SK-N-SH treated with all-trans-retinoic acid at 6 μM for 48 hours (cell line): ENCODE measurements around the gene COL4A1.

Experiments used
- ATAC-seq: fragments of 200-7000 bp; cut with Tn5 transposase; 3 replicates; pipeline ENCODE4 v1.9.1; 2020; ENCODE audit warnings: mild to moderate bottlenecking, moderate library complexity
- ARNTL ChIP-seq: fragments of 450-650 bp; formaldehyde crosslinking; IDR thresholded peaks from 2 replicates; pipeline ENCODE4 v1.5.0; 2020; ENCODE audit warnings: low read depth, mild to moderate bottlenecking, moderate library complexity, borderline replicate concordance
- BACH2 ChIP-seq: fragments of 250-450 bp; sonication (Bioruptor Pico); IDR thresholded peaks from 2 replicates; pipeline ENCODE4 v1.9.0; 2021; ENCODE audit warnings: mild to moderate bottlenecking, borderline replicate concordance
- CREB5 ChIP-seq: fragments of 250-450 bp; sonication (Bioruptor Pico); IDR thresholded peaks from 2 replicates; pipeline ENCODE4 v1.5.1; 2020; ENCODE audit warnings: low read depth, mild to moderate bottlenecking, moderate library complexity
- CSDC2 ChIP-seq: fragments of 250-450 bp; sonication (Bioruptor Pico); IDR thresholded peaks from 2 replicates; pipeline ENCODE4 v1.5.0; 2020; ENCODE audit warnings: mild to moderate bottlenecking, moderate library complexity
- ISL1 ChIP-seq: fragments of 250-450 bp; sonication (Bioruptor Pico); IDR thresholded peaks from 2 replicates; pipeline ENCODE4 v2.1.2; 2022; ENCODE audit warnings: mild to moderate bottlenecking, moderate library complexity
- PPARA ChIP-seq: fragments of 250-450 bp; sonication (Bioruptor Pico); IDR thresholded peaks from 2 replicates; pipeline ENCODE4 v1.5.0; 2020; ENCODE audit warnings: mild to moderate bottlenecking, borderline replicate concordance
- SNAI2 ChIP-seq: fragments of 250-450 bp; sonication (Bioruptor Pico); IDR thresholded peaks from 2 replicates; pipeline ENCODE4 v1.5.0; 2020; ENCODE audit warnings: mild to moderate bottlenecking, moderate library complexity
- TOX ChIP-seq: fragments of 250-450 bp; sonication (Bioruptor Pico); IDR thresholded peaks from 2 replicates; pipeline ENCODE4 v1.8.0; 2021; ENCODE audit warnings: mild to moderate bottlenecking, moderate library complexity, borderline replicate concordance
- ZC3H10 ChIP-seq: fragments of 250-450 bp; sonication (Bioruptor Pico); IDR thresholded peaks from 2 replicates; pipeline ENCODE4 v1.5.1; 2021; ENCODE audit warnings: mild to moderate bottlenecking, moderate library complexity
- ZFP3 ChIP-seq: fragments of 250-450 bp; sonication (Bioruptor Pico); IDR thresholded peaks from 2 replicates; pipeline ENCODE4 v1.5.0; 2020; ENCODE audit warnings: mild to moderate bottlenecking, moderate library complexity
- ZNF565 ChIP-seq: fragments of 450-650 bp; formaldehyde crosslinking; conservative IDR thresholded peaks from 2 replicates; pipeline ENCODE4 v1.5.0; 2020; ENCODE audit warnings: low read depth, mild to moderate bottlenecking, moderate library complexity
- ZNF70 ChIP-seq: fragments of 450-650 bp; formaldehyde crosslinking; IDR thresholded peaks from 2 replicates; pipeline ENCODE4 v1.5.0; 2020; ENCODE audit warnings: mild to moderate bottlenecking, moderate library complexity
- TF ChIP-seq, protein P1 (sequence below): fragments of 250-450 bp; sonication (Bioruptor Pico); IDR thresholded peaks from 2 replicates; pipeline ENCODE4 v1.8.0; 2020; ENCODE audit warnings: mild to moderate bottlenecking, moderate library complexity, borderline replicate concordance
- TF ChIP-seq, protein P2 (sequence below): fragments of 250-450 bp; sonication (Bioruptor Pico); IDR thresholded peaks from 2 replicates; pipeline ENCODE4 v1.5.1; 2021; ENCODE audit warnings: mild to moderate bottlenecking, moderate library complexity
- TF ChIP-seq, protein P3 (sequence below): fragments of 250-450 bp; sonication (Bioruptor Pico); IDR thresholded peaks from 2 replicates; pipeline ENCODE4 v1.5.0; 2020; ENCODE audit warnings: mild to moderate bottlenecking, moderate library complexity
- TF ChIP-seq, protein P4 (sequence below): fragments of 250-450 bp; sonication (Bioruptor Pico); IDR thresholded peaks from 2 replicates; pipeline ENCODE4 v1.8.0; 2021; ENCODE audit warnings: low read depth, mild to moderate bottlenecking, moderate library complexity, borderline replicate concordance

COL4A1 gene

GRCh38 chr13:110320645-110321044 lies 13.7 kb upstream of the COL4A1 start:
- TF ChIP-seq ZFP3 (CRISPR knock-in tag) = no peak
- TF ChIP-seq, protein P1, sequence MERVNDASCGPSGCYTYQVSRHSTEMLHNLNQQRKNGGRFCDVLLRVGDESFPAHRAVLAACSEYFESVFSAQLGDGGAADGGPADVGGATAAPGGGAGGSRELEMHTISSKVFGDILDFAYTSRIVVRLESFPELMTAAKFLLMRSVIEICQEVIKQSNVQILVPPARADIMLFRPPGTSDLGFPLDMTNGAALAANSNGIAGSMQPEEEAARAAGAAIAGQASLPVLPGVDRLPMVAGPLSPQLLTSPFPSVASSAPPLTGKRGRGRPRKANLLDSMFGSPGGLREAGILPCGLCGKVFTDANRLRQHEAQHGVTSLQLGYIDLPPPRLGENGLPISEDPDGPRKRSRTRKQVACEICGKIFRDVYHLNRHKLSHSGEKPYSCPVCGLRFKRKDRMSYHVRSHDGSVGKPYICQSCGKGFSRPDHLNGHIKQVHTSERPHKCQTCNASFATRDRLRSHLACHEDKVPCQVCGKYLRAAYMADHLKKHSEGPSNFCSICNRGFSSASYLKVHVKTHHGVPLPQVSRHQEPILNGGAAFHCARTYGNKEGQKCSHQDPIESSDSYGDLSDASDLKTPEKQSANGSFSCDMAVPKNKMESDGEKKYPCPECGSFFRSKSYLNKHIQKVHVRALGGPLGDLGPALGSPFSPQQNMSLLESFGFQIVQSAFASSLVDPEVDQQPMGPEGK (CRISPR knock-in tag) = no peak
- no peak for TF ChIP-seq ZNF70 (CRISPR knock-in tag)
- TF ChIP-seq TOX = no peak
- ATAC-seq = no peak

DNA sequence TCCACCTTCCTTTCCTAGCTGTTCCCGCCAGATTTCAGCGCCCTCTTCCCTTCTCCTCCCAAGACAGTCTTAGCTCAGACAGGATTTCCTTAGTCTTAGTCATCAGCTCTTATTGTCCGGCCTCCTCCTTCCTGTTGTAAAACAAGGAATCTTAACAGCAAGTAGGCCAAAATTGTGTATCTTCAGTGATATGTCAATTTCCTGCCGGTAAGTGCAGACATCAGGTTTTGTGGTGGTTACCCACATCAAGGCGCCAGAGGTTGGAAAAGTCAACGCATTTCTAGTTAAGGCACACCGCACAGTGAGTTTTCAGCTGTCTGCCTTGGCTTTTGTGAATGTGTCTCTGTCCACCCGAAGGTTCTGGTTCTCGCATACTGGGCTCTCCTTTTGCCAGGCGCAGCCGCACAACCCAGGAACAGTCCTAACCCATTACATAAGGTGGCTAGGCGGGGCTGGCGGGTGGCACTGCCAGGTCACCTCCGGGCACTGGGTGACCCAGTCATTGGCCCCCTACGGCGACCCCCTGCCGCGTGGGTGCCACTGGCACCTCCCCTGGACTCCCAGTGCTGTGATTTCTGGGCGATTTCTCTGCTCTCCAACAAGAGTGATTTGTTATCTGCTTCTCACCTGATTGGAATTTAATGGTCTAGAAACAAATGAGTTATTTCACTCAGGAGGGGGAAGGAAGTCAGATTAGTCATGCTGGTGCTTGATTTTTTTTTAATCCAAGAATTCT lies 13.0 kb upstream of the COL4A1 start:
- ATAC-seq = peak; percentile 80
- TF ChIP-seq, protein P1 (CRISPR knock-in tag) = no peak
- TF ChIP-seq ISL1 (CRISPR knock-in tag) = 0 out of 2 replicates have a peak, but pooled peaks have one; percentile 17

- TF ChIP-seq ZC3H10 (CRISPR knock-in tag) (no peak), ZNF565 (CRISPR knock-in tag) (no peak), ISL1 (CRISPR knock-in tag) (no peak), ARNTL (CRISPR knock-in tag) (no peak), PPARA (no peak), CSDC2 (CRISPR knock-in tag) (no peak), ZFP3 (CRISPR knock-in tag) (no peak), ZNF70 (CRISPR knock-in tag) (no peak), SNAI2 (CRISPR knock-in tag) (no peak), CREB5 (no peak), BACH2 (CRISPR knock-in tag) (no peak)
- TF ChIP-seq, protein P2, sequence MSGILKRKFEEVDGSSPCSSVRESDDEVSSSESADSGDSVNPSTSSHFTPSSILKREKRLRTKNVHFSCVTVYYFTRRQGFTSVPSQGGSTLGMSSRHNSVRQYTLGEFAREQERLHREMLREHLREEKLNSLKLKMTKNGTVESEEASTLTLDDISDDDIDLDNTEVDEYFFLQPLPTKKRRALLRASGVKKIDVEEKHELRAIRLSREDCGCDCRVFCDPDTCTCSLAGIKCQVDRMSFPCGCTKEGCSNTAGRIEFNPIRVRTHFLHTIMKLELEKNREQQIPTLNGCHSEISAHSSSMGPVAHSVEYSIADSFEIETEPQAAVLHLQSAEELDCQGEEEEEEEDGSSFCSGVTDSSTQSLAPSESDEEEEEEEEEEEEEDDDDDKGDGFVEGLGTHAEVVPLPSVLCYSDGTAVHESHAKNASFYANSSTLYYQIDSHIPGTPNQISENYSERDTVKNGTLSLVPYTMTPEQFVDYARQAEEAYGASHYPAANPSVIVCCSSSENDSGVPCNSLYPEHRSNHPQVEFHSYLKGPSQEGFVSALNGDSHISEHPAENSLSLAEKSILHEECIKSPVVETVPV (CRISPR knock-in tag) = no peak
- TF ChIP-seq, protein P3, sequence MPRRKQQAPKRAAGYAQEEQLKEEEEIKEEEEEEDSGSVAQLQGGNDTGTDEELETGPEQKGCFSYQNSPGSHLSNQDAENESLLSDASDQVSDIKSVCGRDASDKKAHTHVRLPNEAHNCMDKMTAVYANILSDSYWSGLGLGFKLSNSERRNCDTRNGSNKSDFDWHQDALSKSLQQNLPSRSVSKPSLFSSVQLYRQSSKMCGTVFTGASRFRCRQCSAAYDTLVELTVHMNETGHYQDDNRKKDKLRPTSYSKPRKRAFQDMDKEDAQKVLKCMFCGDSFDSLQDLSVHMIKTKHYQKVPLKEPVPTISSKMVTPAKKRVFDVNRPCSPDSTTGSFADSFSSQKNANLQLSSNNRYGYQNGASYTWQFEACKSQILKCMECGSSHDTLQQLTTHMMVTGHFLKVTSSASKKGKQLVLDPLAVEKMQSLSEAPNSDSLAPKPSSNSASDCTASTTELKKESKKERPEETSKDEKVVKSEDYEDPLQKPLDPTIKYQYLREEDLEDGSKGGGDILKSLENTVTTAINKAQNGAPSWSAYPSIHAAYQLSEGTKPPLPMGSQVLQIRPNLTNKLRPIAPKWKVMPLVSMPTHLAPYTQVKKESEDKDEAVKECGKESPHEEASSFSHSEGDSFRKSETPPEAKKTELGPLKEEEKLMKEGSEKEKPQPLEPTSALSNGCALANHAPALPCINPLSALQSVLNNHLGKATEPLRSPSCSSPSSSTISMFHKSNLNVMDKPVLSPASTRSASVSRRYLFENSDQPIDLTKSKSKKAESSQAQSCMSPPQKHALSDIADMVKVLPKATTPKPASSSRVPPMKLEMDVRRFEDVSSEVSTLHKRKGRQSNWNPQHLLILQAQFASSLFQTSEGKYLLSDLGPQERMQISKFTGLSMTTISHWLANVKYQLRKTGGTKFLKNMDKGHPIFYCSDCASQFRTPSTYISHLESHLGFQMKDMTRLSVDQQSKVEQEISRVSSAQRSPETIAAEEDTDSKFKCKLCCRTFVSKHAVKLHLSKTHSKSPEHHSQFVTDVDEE (CRISPR knock-in tag) = no peak
- TF ChIP-seq, protein P4, sequence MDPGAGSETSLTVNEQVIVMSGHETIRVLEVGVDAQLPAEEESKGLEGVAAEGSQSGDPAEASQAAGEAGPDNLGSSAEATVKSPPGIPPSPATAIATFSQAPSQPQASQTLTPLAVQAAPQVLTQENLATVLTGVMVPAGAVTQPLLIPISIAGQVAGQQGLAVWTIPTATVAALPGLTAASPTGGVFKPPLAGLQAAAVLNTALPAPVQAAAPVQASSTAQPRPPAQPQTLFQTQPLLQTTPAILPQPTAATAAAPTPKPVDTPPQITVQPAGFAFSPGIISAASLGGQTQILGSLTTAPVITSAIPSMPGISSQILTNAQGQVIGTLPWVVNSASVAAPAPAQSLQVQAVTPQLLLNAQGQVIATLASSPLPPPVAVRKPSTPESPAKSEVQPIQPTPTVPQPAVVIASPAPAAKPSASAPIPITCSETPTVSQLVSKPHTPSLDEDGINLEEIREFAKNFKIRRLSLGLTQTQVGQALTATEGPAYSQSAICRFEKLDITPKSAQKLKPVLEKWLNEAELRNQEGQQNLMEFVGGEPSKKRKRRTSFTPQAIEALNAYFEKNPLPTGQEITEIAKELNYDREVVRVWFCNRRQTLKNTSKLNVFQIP (CRISPR knock-in tag) = no peak
- no peak for ATAC-seq
Observed at GRCh38 chr13:110319397-110319773, 12.4 kb upstream of the COL4A1 start.
